ENCODE data around the gene RGS3.

DNA sequence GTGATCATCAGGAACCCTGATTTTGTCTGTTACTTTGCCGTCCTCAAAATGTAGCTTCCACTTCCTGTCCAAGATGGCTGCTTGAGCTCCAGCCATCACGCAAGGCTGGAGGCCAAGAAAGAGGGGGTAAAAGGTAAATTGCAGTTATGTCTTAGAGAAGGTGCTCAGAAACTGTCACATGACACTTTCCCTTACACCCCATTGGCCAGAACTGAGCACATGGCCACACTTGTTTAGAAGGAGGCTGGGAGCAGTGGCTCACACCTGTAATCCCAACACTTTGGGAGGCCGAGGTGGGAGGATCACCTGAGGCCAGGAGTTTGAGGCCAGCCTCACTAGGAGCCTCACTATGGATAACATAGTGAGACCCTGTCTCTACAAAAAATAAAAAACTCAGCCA is 140.9 kb downstream of the RGS3 start:
- TF ChIP-seq, protein P1, sequence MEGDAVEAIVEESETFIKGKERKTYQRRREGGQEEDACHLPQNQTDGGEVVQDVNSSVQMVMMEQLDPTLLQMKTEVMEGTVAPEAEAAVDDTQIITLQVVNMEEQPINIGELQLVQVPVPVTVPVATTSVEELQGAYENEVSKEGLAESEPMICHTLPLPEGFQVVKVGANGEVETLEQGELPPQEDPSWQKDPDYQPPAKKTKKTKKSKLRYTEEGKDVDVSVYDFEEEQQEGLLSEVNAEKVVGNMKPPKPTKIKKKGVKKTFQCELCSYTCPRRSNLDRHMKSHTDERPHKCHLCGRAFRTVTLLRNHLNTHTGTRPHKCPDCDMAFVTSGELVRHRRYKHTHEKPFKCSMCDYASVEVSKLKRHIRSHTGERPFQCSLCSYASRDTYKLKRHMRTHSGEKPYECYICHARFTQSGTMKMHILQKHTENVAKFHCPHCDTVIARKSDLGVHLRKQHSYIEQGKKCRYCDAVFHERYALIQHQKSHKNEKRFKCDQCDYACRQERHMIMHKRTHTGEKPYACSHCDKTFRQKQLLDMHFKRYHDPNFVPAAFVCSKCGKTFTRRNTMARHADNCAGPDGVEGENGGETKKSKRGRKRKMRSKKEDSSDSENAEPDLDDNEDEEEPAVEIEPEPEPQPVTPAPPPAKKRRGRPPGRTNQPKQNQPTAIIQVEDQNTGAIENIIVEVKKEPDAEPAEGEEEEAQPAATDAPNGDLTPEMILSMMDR (IDR thresholded peaks at IDR 0.05), result no peak
- TF ChIP-seq EP300 (IDR thresholded peaks at IDR 0.05) (no peak), POLR2A (IDR thresholded peaks at IDR 0.05) (no peak)

All from gastroesophageal sphincter (tissue), 3 donors.